ENCODE data around the gene IRF1.

DNA sequence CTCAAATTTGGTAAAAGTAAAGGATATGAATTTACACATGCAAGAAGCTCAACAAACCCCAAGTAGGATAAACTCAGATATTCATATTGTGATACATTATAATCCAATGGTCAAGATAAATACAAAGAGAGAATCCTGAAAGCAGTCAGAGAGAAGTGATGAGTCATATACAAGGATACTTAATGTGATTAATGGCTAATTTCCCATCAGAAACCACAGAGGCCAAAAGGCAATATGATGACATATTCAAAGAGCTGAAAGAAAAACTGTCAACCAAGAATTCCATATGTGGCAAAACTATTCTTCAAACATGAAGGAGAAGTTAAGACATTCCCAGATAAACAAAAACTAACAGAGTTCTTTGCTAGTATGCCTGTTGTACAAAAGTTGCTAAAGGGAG, 19.5 kb upstream of the IRF1 start:
- no peak for TF ChIP-seq CTCF (IDR thresholded peaks at IDR 0.05)
- TF ChIP-seq POLR2AphosphoS5 (IDR thresholded peaks at IDR 0.05; ENCODE audit: low read depth, low read length), result no peak
- TF ChIP-seq SIN3A (IDR thresholded peaks at IDR 0.05; ENCODE audit: borderline replicate concordance, insufficient read depth, low read depth, low read length), result no peak
- no peak for TF ChIP-seq TCF7L2 (IDR thresholded peaks at IDR 0.05; ENCODE audit: low read depth, low read length)
- TF ChIP-seq, protein P1, sequence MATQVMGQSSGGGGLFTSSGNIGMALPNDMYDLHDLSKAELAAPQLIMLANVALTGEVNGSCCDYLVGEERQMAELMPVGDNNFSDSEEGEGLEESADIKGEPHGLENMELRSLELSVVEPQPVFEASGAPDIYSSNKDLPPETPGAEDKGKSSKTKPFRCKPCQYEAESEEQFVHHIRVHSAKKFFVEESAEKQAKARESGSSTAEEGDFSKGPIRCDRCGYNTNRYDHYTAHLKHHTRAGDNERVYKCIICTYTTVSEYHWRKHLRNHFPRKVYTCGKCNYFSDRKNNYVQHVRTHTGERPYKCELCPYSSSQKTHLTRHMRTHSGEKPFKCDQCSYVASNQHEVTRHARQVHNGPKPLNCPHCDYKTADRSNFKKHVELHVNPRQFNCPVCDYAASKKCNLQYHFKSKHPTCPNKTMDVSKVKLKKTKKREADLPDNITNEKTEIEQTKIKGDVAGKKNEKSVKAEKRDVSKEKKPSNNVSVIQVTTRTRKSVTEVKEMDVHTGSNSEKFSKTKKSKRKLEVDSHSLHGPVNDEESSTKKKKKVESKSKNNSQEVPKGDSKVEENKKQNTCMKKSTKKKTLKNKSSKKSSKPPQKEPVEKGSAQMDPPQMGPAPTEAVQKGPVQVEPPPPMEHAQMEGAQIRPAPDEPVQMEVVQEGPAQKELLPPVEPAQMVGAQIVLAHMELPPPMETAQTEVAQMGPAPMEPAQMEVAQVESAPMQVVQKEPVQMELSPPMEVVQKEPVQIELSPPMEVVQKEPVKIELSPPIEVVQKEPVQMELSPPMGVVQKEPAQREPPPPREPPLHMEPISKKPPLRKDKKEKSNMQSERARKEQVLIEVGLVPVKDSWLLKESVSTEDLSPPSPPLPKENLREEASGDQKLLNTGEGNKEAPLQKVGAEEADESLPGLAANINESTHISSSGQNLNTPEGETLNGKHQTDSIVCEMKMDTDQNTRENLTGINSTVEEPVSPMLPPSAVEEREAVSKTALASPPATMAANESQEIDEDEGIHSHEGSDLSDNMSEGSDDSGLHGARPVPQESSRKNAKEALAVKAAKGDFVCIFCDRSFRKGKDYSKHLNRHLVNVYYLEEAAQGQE (IDR thresholded peaks at IDR 0.05; ENCODE audit: insufficient read depth in 1 of 2, low read depth in 2 of 2, low read length in 1 of 2), result no peak
